ENCODE results near the gene MAPK8. TPM values are rescaled to one million over a fixed set of nuclear protein-coding genes. Genes with fewer than 3 reads are reported as not detected.

MAPK8 gene
- total RNA-seq, 2 experiments from 2014 or later = 47.8 to 50.6 TPM

- Mint-ChIP-seq H3K4me3 (no peak overlapping the region), H3K27ac (no peak overlapping the region), H3K36me3 (ENCODE audit: low read depth) (no peaks in the 10 kb centered on the region), H3K9me3 (no peaks in the 10 kb centered on the region), H3K4me1 (ENCODE audit: low read depth) (no peaks in the 10 kb centered on the region), H3K27me3 (no peaks in the 10 kb centered on the region)
- Histone ChIP-seq H3K4me1 (ENCODE audit: insufficient read depth, low read length) (peaks cover 6% of the 10 kb centered on the region), H3K27me3 (ENCODE audit: control insufficient read depth in 1 of 2, insufficient read depth in 2 of 2, low read length in 2 of 2) (peaks cover 2 to 4% of the 10 kb centered on the region in 2 experiments), H3K36me3 (ENCODE audit: insufficient read depth, low read length) (no peaks in the 10 kb centered on the region), H3K27ac (ENCODE audit: low read depth in 1 of 2, low read length in 2 of 2) (no peak overlapping the region), H3K4me3 (ENCODE audit: low read length) (no peak overlapping the region), H3K9me3 (ENCODE audit: control insufficient read depth in 1 of 2, insufficient read depth in 1 of 2, low read length in 2 of 2) (no peaks in the 10 kb centered on the region)
- TF ChIP-seq, protein P1, sequence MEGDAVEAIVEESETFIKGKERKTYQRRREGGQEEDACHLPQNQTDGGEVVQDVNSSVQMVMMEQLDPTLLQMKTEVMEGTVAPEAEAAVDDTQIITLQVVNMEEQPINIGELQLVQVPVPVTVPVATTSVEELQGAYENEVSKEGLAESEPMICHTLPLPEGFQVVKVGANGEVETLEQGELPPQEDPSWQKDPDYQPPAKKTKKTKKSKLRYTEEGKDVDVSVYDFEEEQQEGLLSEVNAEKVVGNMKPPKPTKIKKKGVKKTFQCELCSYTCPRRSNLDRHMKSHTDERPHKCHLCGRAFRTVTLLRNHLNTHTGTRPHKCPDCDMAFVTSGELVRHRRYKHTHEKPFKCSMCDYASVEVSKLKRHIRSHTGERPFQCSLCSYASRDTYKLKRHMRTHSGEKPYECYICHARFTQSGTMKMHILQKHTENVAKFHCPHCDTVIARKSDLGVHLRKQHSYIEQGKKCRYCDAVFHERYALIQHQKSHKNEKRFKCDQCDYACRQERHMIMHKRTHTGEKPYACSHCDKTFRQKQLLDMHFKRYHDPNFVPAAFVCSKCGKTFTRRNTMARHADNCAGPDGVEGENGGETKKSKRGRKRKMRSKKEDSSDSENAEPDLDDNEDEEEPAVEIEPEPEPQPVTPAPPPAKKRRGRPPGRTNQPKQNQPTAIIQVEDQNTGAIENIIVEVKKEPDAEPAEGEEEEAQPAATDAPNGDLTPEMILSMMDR (IDR thresholded peaks at IDR 0.05) = no peak
- ChIA-PET POLR2A (no interaction called here), CTCF (no interaction called here)
- DNase-seq (peak in 1 of 14 experiments; percentile 25), ATAC-seq (ENCODE audit: poor library complexity) (no peak)
- intact Hi-C loops (cut with DNase I, micrococcal nuclease) = no loop called here
These were observed 150.6 kb downstream of the MAPK8 start for GRCh38 chr10:48456808-48457761.

GRCh38 chr10:48457949-48458661, 151.6 kb downstream of the MAPK8 start:
- POLR2A ChIA-PET = no interaction called here

DNA sequence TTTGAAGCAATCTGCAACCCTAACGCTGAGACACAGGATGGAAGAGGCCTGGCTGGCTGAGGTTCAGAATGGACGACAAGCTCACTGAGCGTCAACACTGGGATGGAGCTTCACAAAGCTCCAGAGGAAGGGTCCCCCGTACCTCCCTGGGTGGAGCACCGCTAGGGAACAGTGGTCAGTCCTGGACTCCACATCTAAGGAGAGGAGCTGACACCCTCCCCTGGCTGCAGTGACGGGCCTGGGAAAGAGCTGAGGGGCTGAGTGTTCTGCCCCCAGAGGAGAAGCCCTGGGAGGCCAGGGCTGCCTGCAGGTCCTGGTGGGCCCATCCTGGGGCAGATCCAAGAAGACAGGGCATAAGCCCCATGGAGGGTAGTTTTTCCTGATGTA, 152.2 kb downstream of the MAPK8 start:
- ChIA-PET POLR2A (no interaction called here), CTCF (no interaction called here)
- ATAC-seq (ENCODE audit: poor library complexity) (no peak), DNase-seq (no peak)
- no peak overlapping the region for H3K27ac ChIP-seq (ENCODE audit: low read depth in 1 of 2, low read length in 2 of 2)
- H3K4me1 Mint-ChIP-seq (ENCODE audit: low read depth) = no peaks in the 10 kb centered on the region
- TF ChIP-seq, protein P1 (IDR thresholded peaks at IDR 0.05) = no peak
- H3K36me3 ChIP-seq (ENCODE audit: insufficient read depth, low read length) = no peaks in the 10 kb centered on the region
- peaks cover 6% of the 10 kb centered on the region for H3K4me1 ChIP-seq (ENCODE audit: insufficient read depth, low read length)
- H3K27me3 Mint-ChIP-seq = no peaks in the 10 kb centered on the region
- no peaks in the 10 kb centered on the region for H3K36me3 Mint-ChIP-seq (ENCODE audit: low read depth)
- no peaks in the 10 kb centered on the region for H3K9me3 Mint-ChIP-seq
- no peak overlapping the region for H3K4me3 ChIP-seq (ENCODE audit: low read length)
- H3K27me3 ChIP-seq (ENCODE audit: control insufficient read depth in 1 of 2, insufficient read depth in 2 of 2, low read length in 2 of 2) = peaks cover 2 to 4% of the 10 kb centered on the region in 2 experiments
- no peak overlapping the region for H3K27ac Mint-ChIP-seq
- no peak overlapping the region for H3K4me3 Mint-ChIP-seq
- intact Hi-C loops (cut with DNase I, micrococcal nuclease) = no loop called here
- H3K9me3 ChIP-seq (ENCODE audit: control insufficient read depth in 1 of 2, insufficient read depth in 1 of 2, low read length in 2 of 2) = no peaks in the 10 kb centered on the region

More at GRCh38 chr10:48457949-48458661, 151.6 kb downstream of the MAPK8 start:
- no peaks in the 10 kb centered on the region for H3K9me3 ChIP-seq (ENCODE audit: control insufficient read depth in 1 of 2, insufficient read depth in 1 of 2, low read length in 2 of 2)
- peaks cover 6% of the 10 kb centered on the region for H3K4me1 ChIP-seq (ENCODE audit: insufficient read depth, low read length)
- TF ChIP-seq, protein P1 (IDR thresholded peaks at IDR 0.05) = no peak
- Mint-ChIP-seq H3K4me3 (no peak overlapping the region), H3K27ac (no peak overlapping the region), H3K27me3 (no peaks in the 10 kb centered on the region), H3K36me3 (ENCODE audit: low read depth) (no peaks in the 10 kb centered on the region), H3K4me1 (ENCODE audit: low read depth) (no peaks in the 10 kb centered on the region), H3K9me3 (no peaks in the 10 kb centered on the region)
- DNase-seq = no peak
- no peaks in the 10 kb centered on the region for H3K36me3 ChIP-seq (ENCODE audit: insufficient read depth, low read length)
- intact Hi-C loops (cut with DNase I, micrococcal nuclease) = no loop called here
- peaks cover 2 to 4% of the 10 kb centered on the region in 2 experiments for H3K27me3 ChIP-seq (ENCODE audit: control insufficient read depth in 1 of 2, insufficient read depth in 2 of 2, low read length in 2 of 2)
- no peak for ATAC-seq (ENCODE audit: poor library complexity)
- CTCF ChIA-PET = no interaction called here
- H3K4me3 ChIP-seq (ENCODE audit: low read length) = no peak overlapping the region
- no peak overlapping the region for H3K27ac ChIP-seq (ENCODE audit: low read depth in 1 of 2, low read length in 2 of 2)

Measured in CD4-positive, alpha-beta T cell (primary cell).